Measurements from ENCODE around the gene PLD4.
"Not testable (repeated sequence)": the region's sequence is repeated elsewhere in the genome, so short reads cannot be mapped to it uniquely, and the experiment has no call there.

PLD4 gene

GRCh38 chr14:104936361-104937155 lies 11.9 kb downstream of the PLD4 start:
- no peak for DNase-seq (ENCODE audit: low read depth)
- no peak overlapping the region for H3K4me3 ChIP-seq (ENCODE audit: low read depth, low read length)

- no peak for DNase-seq (ENCODE audit: low read depth)
- no peak overlapping the region for H3K4me3 ChIP-seq (ENCODE audit: low read depth, low read length)
These were observed 12.5 kb downstream of the PLD4 start for GRCh38 chr14:104937161-104937560.

- DNase-seq (ENCODE audit: low read depth), result no peak
These were observed 13.2 kb downstream of the PLD4 start for GRCh38 chr14:104937694-104938365.

DNA sequence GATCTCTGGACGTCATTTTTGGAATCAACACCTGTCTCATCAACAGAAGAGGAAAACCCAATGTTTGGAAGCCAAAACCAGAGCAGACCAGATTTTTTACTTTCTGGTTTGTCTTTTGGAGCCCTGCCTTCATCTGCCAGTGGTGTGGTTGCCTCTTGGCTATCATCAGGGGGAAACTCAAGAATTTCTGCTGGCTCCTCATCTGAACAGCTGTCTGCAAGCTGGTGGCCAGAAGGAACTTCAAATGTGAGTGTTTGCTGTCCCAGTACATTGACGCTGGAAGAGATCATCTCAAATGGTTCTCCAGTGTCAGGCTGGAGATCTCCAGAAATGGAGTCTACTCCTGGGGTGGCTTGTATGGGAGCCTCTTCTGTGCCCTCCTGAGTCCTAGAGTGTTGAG lies 13.8 kb downstream of the PLD4 start:
- no peak for DNase-seq (ENCODE audit: low read depth)
- no peak overlapping the region for H3K4me3 ChIP-seq (ENCODE audit: low read depth, low read length)

More at GRCh38 chr14:104937694-104938365, 13.2 kb downstream of the PLD4 start:
- no peak overlapping the region for H3K4me3 ChIP-seq (ENCODE audit: low read depth, low read length)

DNA sequence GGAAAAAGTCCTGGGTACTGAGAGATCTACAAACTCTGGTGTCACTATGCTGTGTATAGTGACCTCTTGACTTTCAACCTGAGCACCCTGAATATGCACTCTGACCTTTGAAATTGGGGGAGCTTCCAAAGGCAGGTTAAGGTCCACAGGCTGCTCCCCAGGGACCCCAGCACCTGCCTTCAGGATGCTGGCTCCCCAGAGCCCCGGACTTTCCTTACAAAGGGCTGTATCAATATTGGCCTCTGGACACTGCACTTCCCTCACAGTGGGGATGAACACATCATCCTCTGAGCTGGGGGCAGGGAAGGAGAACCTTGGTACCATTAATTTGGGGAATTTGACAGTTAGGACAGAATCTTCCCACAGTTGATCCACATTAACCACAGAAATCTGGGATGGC lies 14.3 kb downstream of the PLD4 start:
- no peak overlapping the region for H3K4me3 ChIP-seq (ENCODE audit: low read depth, low read length)
- no peak for DNase-seq (ENCODE audit: low read depth)

GRCh38 chr14:104939666-104940410 lies 15.2 kb downstream of the PLD4 start:
- no peak overlapping the region for H3K4me3 ChIP-seq (ENCODE audit: low read depth, low read length)
- DNase-seq (ENCODE audit: low read depth), result no peak

- H3K4me3 ChIP-seq (ENCODE audit: low read depth, low read length), result no peak overlapping the region
- DNase-seq (ENCODE audit: low read depth), result no peak
These were observed 16.0 kb downstream of the PLD4 start for GRCh38 chr14:104940526-104941150.

GRCh38 chr14:104941508-104942365 lies 17.1 kb downstream of the PLD4 start:
- no peak overlapping the region for H3K4me3 ChIP-seq (ENCODE audit: low read depth, low read length)
- DNase-seq (ENCODE audit: low read depth), result no peak

DNA sequence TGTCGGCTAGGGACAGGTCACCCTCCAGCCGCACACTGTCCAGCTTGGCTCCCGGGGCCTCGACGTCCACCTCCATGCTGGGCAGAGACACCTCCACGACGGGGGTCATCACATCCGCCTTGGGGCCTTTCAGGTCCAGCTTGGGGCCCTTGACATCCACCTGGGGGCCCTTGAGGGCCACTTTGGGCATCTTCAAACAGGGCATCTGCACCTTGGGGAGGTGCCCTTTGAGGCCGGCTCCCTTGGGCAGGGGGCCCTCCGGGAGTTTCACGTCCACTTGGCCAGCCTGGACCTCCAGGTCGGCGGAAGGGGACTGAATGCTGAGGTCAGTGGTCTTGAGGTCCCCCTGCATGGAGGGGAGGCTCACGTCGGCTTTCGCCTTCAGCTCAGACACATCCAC lies 17.9 kb downstream of the PLD4 start:
- no peak for DNase-seq (ENCODE audit: low read depth)
- H3K4me3 ChIP-seq (ENCODE audit: low read depth, low read length), result no peak overlapping the region

- DNase-seq (ENCODE audit: low read depth); H3K4me3 ChIP-seq (ENCODE audit: low read depth, low read length): not testable (repeated sequence)
These were observed 18.7 kb downstream of the PLD4 start for GRCh38 chr14:104943216-104944015.

- H3K4me3 ChIP-seq (ENCODE audit: low read depth, low read length), result not testable (repeated sequence)
These were observed 19.3 kb downstream of the PLD4 start for GRCh38 chr14:104944016-104944308.

GRCh38 chr14:104944436-104945205 lies 19.9 kb downstream of the PLD4 start:
- not testable (repeated sequence) for H3K4me3 ChIP-seq (ENCODE audit: low read depth, low read length); DNase-seq (ENCODE audit: low read depth)

More at GRCh38 chr14:104944016-104944308, 19.3 kb downstream of the PLD4 start:
- DNase-seq (ENCODE audit: low read depth), result not testable (repeated sequence)

- H3K4me3 ChIP-seq (ENCODE audit: low read depth, low read length); DNase-seq (ENCODE audit: low read depth): not testable (repeated sequence)
These were observed 20.6 kb downstream of the PLD4 start for GRCh38 chr14:104945266-104945665.

- not testable (repeated sequence) for DNase-seq (ENCODE audit: low read depth); H3K4me3 ChIP-seq (ENCODE audit: low read depth, low read length)
These were observed 21.6 kb downstream of the PLD4 start for GRCh38 chr14:104945986-104946965.

GRCh38 chr14:104947201-104947600 lies 22.5 kb downstream of the PLD4 start:
- not testable (repeated sequence) for H3K4me3 ChIP-seq (ENCODE audit: low read depth, low read length); DNase-seq (ENCODE audit: low read depth)
